Measurements from ENCODE around the gene TMEM17. TPM values are rescaled to one million over a fixed set of nuclear protein-coding genes. Genes with fewer than 3 reads are reported as not detected.

Gene TMEM17
- total and polyA plus RNA-seq, 2 donors (not counting 3 experiments of a cell fraction or from before 2014, with no cell fraction given), result 0.91 to 2.0 TPM

DNA sequence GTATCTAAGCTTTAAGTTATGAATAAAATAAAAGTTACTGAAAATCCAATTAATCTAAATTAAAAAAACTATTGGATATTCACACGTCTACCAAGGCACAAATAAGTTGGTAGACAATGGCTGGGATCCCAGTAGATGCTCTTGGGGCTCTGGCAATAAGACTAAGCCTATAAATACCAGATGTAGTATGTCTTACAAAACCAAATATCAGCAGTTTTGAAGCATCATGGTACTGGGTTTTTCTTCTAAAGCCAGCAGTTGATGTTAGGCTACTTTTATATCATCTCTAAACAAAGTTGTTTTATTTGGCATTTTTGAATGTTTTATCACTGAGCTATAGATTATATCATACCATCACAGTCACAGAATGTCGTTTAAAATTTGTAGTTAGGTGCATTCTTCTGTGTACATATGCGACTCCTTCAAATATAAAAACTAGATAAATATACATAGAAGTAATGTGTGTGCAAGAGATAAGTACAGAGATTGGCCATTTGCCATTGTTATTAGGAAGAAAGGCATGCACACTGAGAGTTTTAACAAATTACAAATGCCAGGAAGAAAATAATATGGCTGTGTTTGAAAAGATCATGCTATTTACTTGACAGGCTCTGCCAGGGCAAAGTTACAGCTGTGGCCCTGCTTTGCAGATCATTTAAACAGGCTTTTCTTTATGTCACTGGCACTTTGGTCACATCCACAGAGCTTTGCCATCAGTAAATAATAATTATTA is 21.6 kb upstream of the TMEM17 start:
- Histone ChIP-seq H3K4me1 (ENCODE audit: control insufficient read depth, extremely low read depth, insufficient read depth, low read length) (peaks cover 8% of the 10 kb centered on the region), H3K36me3 (ENCODE audit: control insufficient read depth in 2 of 2, extremely low read depth in 1 of 2, insufficient read depth in 2 of 2, low read length in 2 of 2) (no peaks in the 10 kb centered on the region), H3K27ac (ENCODE audit: insufficient read depth, low read depth, low read length) (no peak overlapping the region), H3K9me3 (replicated peaks; ENCODE audit: control insufficient read depth, insufficient read depth, low read length) (no peaks in the 10 kb centered on the region), H3K79me2 (ENCODE audit: control insufficient read depth, insufficient read depth, low read length) (no peaks in the 10 kb centered on the region), H2AFZ (ENCODE audit: low read depth, low read length) (no peak overlapping the region), H3K4me3 (replicated peaks in 1 of 3; ENCODE audit: insufficient read depth in 1 of 3, low read depth in 1 of 3, low read length in 3 of 3) (no peak overlapping the region), H4K20me1 (replicated peaks; ENCODE audit: control insufficient read depth, extremely low read depth, insufficient read depth, low read length) (no peaks in the 10 kb centered on the region), H3K9me1 (replicated peaks; ENCODE audit: control insufficient read depth, extremely low read depth, insufficient read depth, low read length) (no peaks in the 10 kb centered on the region), H3K27me3 (ENCODE audit: control insufficient read depth in 2 of 2, insufficient read depth in 2 of 2, low read length in 2 of 2) (no peaks in the 10 kb centered on the region), H3K9ac (replicated peaks; ENCODE audit: extremely low read depth, insufficient read depth, low read length) (no peak overlapping the region), H3K4me2 (ENCODE audit: insufficient read depth, low read length) (no peak overlapping the region)
- no TSS peak for BruUV-seq (replicated peaks)
- intact Hi-C loops (cut with micrococcal nuclease) (no loop called here), dilution Hi-C loops (cut with MboI; ENCODE audit: extremely low pct_ligation_motif_present, low sequenced_read_pairs) (no loop called here)
- TF ChIP-seq FOS (IDR thresholded peaks at IDR 0.05; ENCODE audit: borderline replicate concordance, insufficient read depth, low read length), result no peak
- TF ChIP-seq EZH2 (IDR thresholded peaks at IDR 0.05; ENCODE audit: borderline replicate concordance, low read depth, low read length, severe bottlenecking), result no peak
- no peak for TF ChIP-seq JUN (IDR thresholded peaks at IDR 0.05; ENCODE audit: borderline replicate concordance, insufficient read depth, insufficient read length, low read depth)
- TF ChIP-seq, protein P1, sequence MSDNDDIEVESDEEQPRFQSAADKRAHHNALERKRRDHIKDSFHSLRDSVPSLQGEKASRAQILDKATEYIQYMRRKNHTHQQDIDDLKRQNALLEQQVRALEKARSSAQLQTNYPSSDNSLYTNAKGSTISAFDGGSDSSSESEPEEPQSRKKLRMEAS (IDR thresholded peaks at IDR 0.05; ENCODE audit: insufficient read depth, insufficient read length), result no peak
- TF ChIP-seq GATA2 (IDR thresholded peaks at IDR 0.05; ENCODE audit: insufficient read depth, insufficient read length, low read depth, low read length), result no peak
- no peak for TF ChIP-seq POLR2AphosphoS5 (IDR thresholded peaks at IDR 0.05; ENCODE audit: insufficient read depth, low read depth, low read length)
- no peak for TF ChIP-seq MYC (IDR thresholded peaks at IDR 0.05; ENCODE audit: low read depth, low read length)
- TF ChIP-seq, protein P2, sequence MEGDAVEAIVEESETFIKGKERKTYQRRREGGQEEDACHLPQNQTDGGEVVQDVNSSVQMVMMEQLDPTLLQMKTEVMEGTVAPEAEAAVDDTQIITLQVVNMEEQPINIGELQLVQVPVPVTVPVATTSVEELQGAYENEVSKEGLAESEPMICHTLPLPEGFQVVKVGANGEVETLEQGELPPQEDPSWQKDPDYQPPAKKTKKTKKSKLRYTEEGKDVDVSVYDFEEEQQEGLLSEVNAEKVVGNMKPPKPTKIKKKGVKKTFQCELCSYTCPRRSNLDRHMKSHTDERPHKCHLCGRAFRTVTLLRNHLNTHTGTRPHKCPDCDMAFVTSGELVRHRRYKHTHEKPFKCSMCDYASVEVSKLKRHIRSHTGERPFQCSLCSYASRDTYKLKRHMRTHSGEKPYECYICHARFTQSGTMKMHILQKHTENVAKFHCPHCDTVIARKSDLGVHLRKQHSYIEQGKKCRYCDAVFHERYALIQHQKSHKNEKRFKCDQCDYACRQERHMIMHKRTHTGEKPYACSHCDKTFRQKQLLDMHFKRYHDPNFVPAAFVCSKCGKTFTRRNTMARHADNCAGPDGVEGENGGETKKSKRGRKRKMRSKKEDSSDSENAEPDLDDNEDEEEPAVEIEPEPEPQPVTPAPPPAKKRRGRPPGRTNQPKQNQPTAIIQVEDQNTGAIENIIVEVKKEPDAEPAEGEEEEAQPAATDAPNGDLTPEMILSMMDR (IDR thresholded peaks at IDR 0.05; ENCODE audit: extremely low read depth in 1 of 2, insufficient read depth in 1 of 2, low read depth in 1 of 2, low read length in 2 of 2), result no peak
- TF ChIP-seq POLR2A (IDR thresholded peaks at IDR 0.05; ENCODE audit: low read depth, low read length), result no peak
- DNase-seq (ENCODE audit: low read depth, low spot score), result peak; percentile 67
- CTCF ChIA-PET, result interaction anchor here (1.2 to 2.1 kb wide), 4 partner anchors 11 to 247 kb away, joined by 3 to 5 read pairs (median 4); partner anchors contain the start of gene TMEM17
- peak; percentile 54 for FAIRE-seq
- POLR2A ChIA-PET, result no interaction called here
